OCI-LY1 (cell line): ENCODE results near the gene BACH2.

Experiments
- H2AFZ ChIP-seq: fragments of 200-600 bp; sonication (generic), shearing (Covaris generic); 2 replicates; pipeline ENCODE4 v1.6.0; 2014; ENCODE audit warnings: antibody characterized with exemption, mild to moderate bottlenecking, low read length
- H3F3A ChIP-seq: fragments of 200-600 bp; sonication (generic), shearing (Covaris generic); 2 replicates; pipeline ENCODE4 v1.6.0; 2014; ENCODE audit warnings: mild to moderate bottlenecking, antibody characterized with exemption, low read length, moderate library complexity; ENCODE audit not compliant: insufficient read depth
- H3K27ac ChIP-seq: fragments of 200-600 bp; sonication (generic); 2 replicates; pipeline ENCODE4 v1.5.1; 2014; ENCODE audit warnings: low read length, mixed run types, mild to moderate bottlenecking, low read depth; ENCODE audit not compliant: poor library complexity, severe bottlenecking
- H3K27me3 ChIP-seq: fragments of 200-600 bp; sonication (generic); 2 replicates; pipeline ENCODE4 v1.6.0; 2014; ENCODE audit warnings: antibody characterized with exemption, mild to moderate bottlenecking, low read length, moderate library complexity; ENCODE audit not compliant: insufficient read depth
- H3K36me3 ChIP-seq: fragments of 200-600 bp; sonication (generic); 2 replicates; pipeline ENCODE4 v1.6.1; 2014; ENCODE audit warnings: mild to moderate bottlenecking, antibody characterized with exemption, low read length, moderate library complexity, mixed read lengths; ENCODE audit not compliant: insufficient read depth
- H3K4me1 ChIP-seq: fragments of 200-600 bp; sonication (generic); 2 replicates; pipeline ENCODE4 v1.5.1; 2014; ENCODE audit warnings: mild to moderate bottlenecking, low read length, moderate library complexity; ENCODE audit not compliant: insufficient read depth, severe bottlenecking
- H3K4me2 ChIP-seq: fragments of 200-600 bp; sonication (generic), shearing (Covaris generic); 2 replicates; pipeline ENCODE4 v1.6.1; 2014; ENCODE audit warnings: low read length
- H3K4me3 ChIP-seq: fragments of 200-600 bp; sonication (generic); 2 replicates; pipeline ENCODE4 v1.5.1; 2014; ENCODE audit warnings: low read length, low read depth, mild to moderate bottlenecking, mixed read lengths; ENCODE audit not compliant: poor library complexity, severe bottlenecking
- H3K79me2 ChIP-seq: fragments of 200-600 bp; shearing (Covaris generic); 2 replicates; pipeline ENCODE4 v1.6.1; 2016; ENCODE audit warnings: mixed run types, low read length, mixed read lengths; ENCODE audit not compliant: insufficient read depth
- H3K9ac ChIP-seq: fragments of 200-600 bp; sonication (generic), shearing (Covaris generic); 2 replicates; pipeline ENCODE4 v1.6.1; 2014; ENCODE audit warnings: mild to moderate bottlenecking, low read length, mixed read lengths
- H3K9me2 ChIP-seq: fragments of 200-600 bp; sonication (generic), shearing (Covaris generic); 2 replicates; pipeline ENCODE4 v1.6.1; 2014; ENCODE audit warnings: low read depth, mild to moderate bottlenecking, low read length, mixed read lengths
- H3K9me3 ChIP-seq: fragments of 200-600 bp; shearing (Covaris generic); 2 replicates; pipeline ENCODE4 v1.6.1; 2014; ENCODE audit warnings: low read length, mixed read lengths
- H4K20me1 ChIP-seq: fragments of 200-600 bp; sonication (generic), shearing (Covaris generic); 2 replicates; pipeline ENCODE4 v1.6.0; 2016; ENCODE audit warnings: mild to moderate bottlenecking, low read length; ENCODE audit not compliant: insufficient read depth
- EZH2 ChIP-seq: fragments of 200-600 bp; sonication (generic), shearing (Covaris generic); IDR thresholded peaks from 2 replicates; pipeline ENCODE4 v1.8.0; 2017; ENCODE audit warnings: borderline replicate concordance, mixed run types, mild to moderate bottlenecking, antibody characterized with exemption, low read length, moderate library complexity, mixed read lengths
- TF ChIP-seq, protein P1 (sequence below): fragments of 200-600 bp; sonication (generic), shearing (Covaris generic); IDR thresholded peaks from 2 replicates; pipeline ENCODE4 v1.5.1; 2017; ENCODE audit warnings: mild to moderate bottlenecking, antibody characterized with exemption, low read length, moderate library complexity, mixed read lengths

The BACH2 gene

DNA sequence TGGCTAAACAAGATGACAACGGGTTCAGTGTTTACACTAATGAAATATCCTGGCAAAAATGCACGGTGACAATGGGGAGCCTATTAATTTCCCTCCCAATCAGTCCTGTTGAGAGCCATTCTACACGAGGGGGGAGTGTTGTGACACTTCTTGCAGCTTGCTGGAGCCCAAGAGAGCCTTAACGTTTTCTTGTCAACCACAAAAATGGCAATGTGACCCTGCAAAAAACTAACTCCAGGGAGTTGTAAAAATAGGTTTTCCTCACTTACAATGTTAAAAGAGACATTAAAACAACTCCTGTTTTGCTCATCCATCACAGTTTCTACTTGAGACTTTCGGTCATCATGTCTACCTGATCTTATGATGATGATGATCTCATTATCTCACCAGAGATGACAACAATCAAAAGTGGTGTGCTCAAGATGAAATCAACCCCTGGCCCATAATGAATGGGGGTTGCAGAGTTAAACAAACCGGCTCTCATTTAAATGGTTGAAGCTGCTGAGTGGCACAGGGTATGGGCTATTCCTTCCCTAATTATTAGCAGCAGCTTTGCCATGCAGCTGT lies 344.5 kb downstream of the BACH2 start:
- no peaks in the 10 kb centered on the region for H3K79me2 ChIP-seq

DNA sequence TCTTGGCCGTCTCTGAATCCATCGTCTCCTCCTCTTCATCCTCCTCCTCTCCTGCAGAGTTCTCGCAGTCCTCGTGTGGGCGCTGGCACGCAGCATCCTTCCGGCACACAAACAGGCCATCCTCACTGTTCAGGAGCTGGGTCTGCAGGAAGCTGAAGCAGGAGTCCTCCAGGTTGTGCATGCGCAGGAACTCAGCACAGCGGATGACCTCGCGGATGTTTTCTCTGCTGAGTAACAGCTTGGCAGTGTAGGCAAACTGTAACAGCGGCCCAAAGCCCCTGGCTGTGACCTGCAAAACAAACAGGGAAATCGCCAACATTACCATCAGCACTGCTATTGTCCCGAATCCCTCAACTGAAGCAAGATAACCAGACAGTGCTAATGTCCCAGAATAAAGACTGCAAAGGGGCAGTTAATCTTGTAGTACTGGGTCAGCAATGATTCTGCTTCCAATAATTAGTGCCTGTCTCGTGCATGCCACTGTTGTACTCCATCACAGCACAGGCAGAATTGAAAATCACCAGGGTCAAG lies 345.0 kb downstream of the BACH2 start:
- Histone ChIP-seq H3F3A (no peaks in the 10 kb centered on the region), H3K79me2 (no peaks in the 10 kb centered on the region), H4K20me1 (no peaks in the 10 kb centered on the region), H3K9me3 (no peaks in the 10 kb centered on the region), H3K4me2 (no peak overlapping the region), H3K36me3 (peaks cover 98% of the 10 kb centered on the region), H3K9ac (no peak overlapping the region), H3K4me3 (no peak overlapping the region), H3K27ac (no peak overlapping the region), H2AFZ (no peak overlapping the region), H3K27me3 (no peaks in the 10 kb centered on the region), H3K9me2 (no peaks in the 10 kb centered on the region), H3K4me1 (no peaks in the 10 kb centered on the region)
- TF ChIP-seq, protein P1, sequence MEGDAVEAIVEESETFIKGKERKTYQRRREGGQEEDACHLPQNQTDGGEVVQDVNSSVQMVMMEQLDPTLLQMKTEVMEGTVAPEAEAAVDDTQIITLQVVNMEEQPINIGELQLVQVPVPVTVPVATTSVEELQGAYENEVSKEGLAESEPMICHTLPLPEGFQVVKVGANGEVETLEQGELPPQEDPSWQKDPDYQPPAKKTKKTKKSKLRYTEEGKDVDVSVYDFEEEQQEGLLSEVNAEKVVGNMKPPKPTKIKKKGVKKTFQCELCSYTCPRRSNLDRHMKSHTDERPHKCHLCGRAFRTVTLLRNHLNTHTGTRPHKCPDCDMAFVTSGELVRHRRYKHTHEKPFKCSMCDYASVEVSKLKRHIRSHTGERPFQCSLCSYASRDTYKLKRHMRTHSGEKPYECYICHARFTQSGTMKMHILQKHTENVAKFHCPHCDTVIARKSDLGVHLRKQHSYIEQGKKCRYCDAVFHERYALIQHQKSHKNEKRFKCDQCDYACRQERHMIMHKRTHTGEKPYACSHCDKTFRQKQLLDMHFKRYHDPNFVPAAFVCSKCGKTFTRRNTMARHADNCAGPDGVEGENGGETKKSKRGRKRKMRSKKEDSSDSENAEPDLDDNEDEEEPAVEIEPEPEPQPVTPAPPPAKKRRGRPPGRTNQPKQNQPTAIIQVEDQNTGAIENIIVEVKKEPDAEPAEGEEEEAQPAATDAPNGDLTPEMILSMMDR, result no peak
- no peak for TF ChIP-seq EZH2

More for the DNA sequence above, 344.5 kb downstream of the BACH2 start:
- H3K4me3 ChIP-seq, result no peak overlapping the region
- no peaks in the 10 kb centered on the region for H3F3A ChIP-seq
- no peak overlapping the region for H3K4me2 ChIP-seq
- TF ChIP-seq, protein P1, result no peak
- TF ChIP-seq EZH2, result no peak
- H3K27me3 ChIP-seq, result no peaks in the 10 kb centered on the region
- no peak overlapping the region for H3K9ac ChIP-seq
- H3K4me1 ChIP-seq, result no peaks in the 10 kb centered on the region
- no peaks in the 10 kb centered on the region for H3K9me2 ChIP-seq
- H3K27ac ChIP-seq, result no peak overlapping the region
- no peaks in the 10 kb centered on the region for H3K9me3 ChIP-seq
- no peaks in the 10 kb centered on the region for H4K20me1 ChIP-seq
- no peak overlapping the region for H2AFZ ChIP-seq
- peaks cover 97% of the 10 kb centered on the region for H3K36me3 ChIP-seq

DNA sequence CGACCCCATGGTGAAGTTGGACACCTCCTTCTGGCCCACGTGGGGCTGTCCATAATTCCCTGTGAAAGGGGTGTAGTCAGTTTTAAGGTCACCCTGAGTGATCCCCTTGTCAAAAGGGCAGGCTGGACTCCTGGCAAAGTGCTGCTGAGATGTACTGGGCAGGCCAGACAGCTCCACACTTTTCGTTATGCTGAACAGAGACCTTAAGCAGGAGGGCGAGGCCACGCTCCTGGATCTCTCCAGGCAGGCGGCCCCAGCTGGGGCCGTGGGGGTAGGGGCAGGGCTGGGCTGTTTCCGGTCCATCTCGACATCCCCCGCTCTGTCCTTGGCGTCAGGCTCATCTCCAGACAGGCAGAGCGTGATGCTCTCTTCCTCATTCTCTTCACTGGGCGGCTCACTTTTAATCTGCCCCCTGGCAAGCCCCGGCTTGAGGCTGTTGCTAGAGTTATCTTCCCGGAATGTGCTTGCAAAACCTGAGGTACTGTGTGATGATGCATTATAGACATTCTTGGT lies 345.7 kb downstream of the BACH2 start:
- no peaks in the 10 kb centered on the region for H3F3A ChIP-seq
- H3K9me3 ChIP-seq, result no peaks in the 10 kb centered on the region
- peaks cover 98% of the 10 kb centered on the region for H3K36me3 ChIP-seq
- H4K20me1 ChIP-seq, result no peaks in the 10 kb centered on the region
- no peaks in the 10 kb centered on the region for H3K9me2 ChIP-seq
- no peak for TF ChIP-seq EZH2
- TF ChIP-seq, protein P1, result no peak
- H3K4me3 ChIP-seq, result no peak overlapping the region
- H3K79me2 ChIP-seq, result no peaks in the 10 kb centered on the region
- no peak overlapping the region for H3K27ac ChIP-seq
- H3K27me3 ChIP-seq, result no peaks in the 10 kb centered on the region
- no peak overlapping the region for H2AFZ ChIP-seq
- no peak overlapping the region for H3K4me2 ChIP-seq
- H3K4me1 ChIP-seq, result no peaks in the 10 kb centered on the region
- H3K9ac ChIP-seq, result no peak overlapping the region
